ENCODE results near the gene TMEM229B.

- no peak for TF ChIP-seq CTCF (IDR thresholded peaks at IDR 0.05; ENCODE audit: poor library complexity)
- TF ChIP-seq EZH2 (IDR thresholded peaks at IDR 0.05; ENCODE audit: borderline replicate concordance): no peak
- TF ChIP-seq EZH2phosphoT487 (IDR thresholded peaks at IDR 0.05; ENCODE audit: low read depth, severe bottlenecking, unreplicated experiment): no peak
These were observed 15.0 kb downstream of the TMEM229B start for GRCh38 chr14:67473290-67474082.
